Neural crest cell (in vitro differentiated cells): ENCODE measurements around the gene TPGS1. TPM values are rescaled to one million over a fixed set of nuclear protein-coding genes. Genes with fewer than 3 reads are reported as not detected.
A peak's percentile ranks its signal among the peaks of the same experiment; 100 is the strongest.

Experiments used
- DNase-seq: peaks from one replicate; pipeline ENCODE4 v3.0.0; 2021; ENCODE audit warnings: low read depth, mixed read lengths, low spot score
- H3K27ac Mint-ChIP-seq: one replicate; pipeline ENCODE4 v1.8.0; 2021; ENCODE audit warnings: mild to moderate bottlenecking, mixed read lengths; ENCODE audit not compliant: unreplicated experiment
- H3K27me3 Mint-ChIP-seq: 2 replicates; pipeline ENCODE4 v1.8.0; 2021; ENCODE audit warnings: low read depth, mild to moderate bottlenecking, mixed read lengths
- H3K36me3 Mint-ChIP-seq: 2 replicates; pipeline ENCODE4 v1.8.0; 2021; ENCODE audit warnings: low read depth, mild to moderate bottlenecking, mixed read lengths
- H3K4me1 Mint-ChIP-seq: 2 replicates; pipeline ENCODE4 v1.8.0; 2021; ENCODE audit warnings: mixed read lengths
- H3K4me3 Mint-ChIP-seq: one replicate; pipeline ENCODE4 v1.8.0; 2021; ENCODE audit warnings: mild to moderate bottlenecking, mixed read lengths
- H3K9me3 Mint-ChIP-seq: 2 replicates; pipeline ENCODE4 v1.8.0; 2021; ENCODE audit warnings: mixed read lengths
- CTCF ChIP-seq: fragments of 200-600 bp; sonication (generic); conservative IDR thresholded peaks from 2 replicates; pipeline ENCODE4 v1.5.0; 2021; ENCODE audit warnings: antibody characterized with exemption, mild to moderate bottlenecking
- total RNA-seq: library from RNA; stranded (reverse); gene quantifications from 2 replicates; pipeline ENCODE4 v1.2.1, GENCODE V29; 2021

Gene TPGS1
- total RNA-seq, 1 donor from 2014 or later, result 22.3 TPM

GRCh38 chr19:548886-549830 is 41.9 kb downstream of the TPGS1 start:
- Mint-ChIP-seq H3K27ac (no peak overlapping the region), H3K4me3 (no peak overlapping the region), H3K36me3 (no peaks in the 10 kb centered on the region), H3K4me1 (no peaks in the 10 kb centered on the region), H3K27me3 (peaks cover 12% of the 10 kb centered on the region), H3K9me3 (no peaks in the 10 kb centered on the region)
- TF ChIP-seq CTCF, result no peak
- DNase-seq, result no peak

GRCh38 chr19:554817-555216 is 47.5 kb downstream of the TPGS1 start:
- Mint-ChIP-seq H3K27me3 (peaks cover 9% of the 10 kb centered on the region), H3K27ac (no peak overlapping the region)

GRCh38 chr19:555474-555808 is 48.1 kb downstream of the TPGS1 start:
- DNase-seq, result no peak
- no peaks in the 10 kb centered on the region for H3K4me1 Mint-ChIP-seq
- no peak overlapping the region for H3K27ac Mint-ChIP-seq
- H3K36me3 Mint-ChIP-seq, result peaks cover 3% of the 10 kb centered on the region
- H3K9me3 Mint-ChIP-seq, result no peaks in the 10 kb centered on the region
- no peak for TF ChIP-seq CTCF
- peaks cover 9% of the 10 kb centered on the region for H3K27me3 Mint-ChIP-seq
- H3K4me3 Mint-ChIP-seq, result no peak overlapping the region

More at GRCh38 chr19:554817-555216, 47.5 kb downstream of the TPGS1 start:
- H3K36me3 Mint-ChIP-seq, result no peaks in the 10 kb centered on the region
- no peak for DNase-seq
- H3K4me1 Mint-ChIP-seq, result no peaks in the 10 kb centered on the region
- H3K4me3 Mint-ChIP-seq, result no peak overlapping the region
- no peaks in the 10 kb centered on the region for H3K9me3 Mint-ChIP-seq
- no peak for TF ChIP-seq CTCF

GRCh38 chr19:556611-557382 is 49.5 kb downstream of the TPGS1 start:
- no peak for DNase-seq
- Mint-ChIP-seq H3K27ac (no peak overlapping the region), H3K36me3 (peaks cover 3% of the 10 kb centered on the region), H3K27me3 (peaks cover 4% of the 10 kb centered on the region), H3K4me1 (no peaks in the 10 kb centered on the region), H3K9me3 (no peaks in the 10 kb centered on the region), H3K4me3 (no peak overlapping the region)
- no peak for TF ChIP-seq CTCF

GRCh38 chr19:558770-559439 is 51.6 kb downstream of the TPGS1 start:
- Mint-ChIP-seq H3K27ac (peak overlapping the region; percentile 50), H3K4me1 (no peaks in the 10 kb centered on the region), H3K27me3 (no peaks in the 10 kb centered on the region), H3K36me3 (peaks cover 12% of the 10 kb centered on the region), H3K9me3 (peaks cover 3% of the 10 kb centered on the region), H3K4me3 (no peak overlapping the region)
- no peak for DNase-seq
- no peak for TF ChIP-seq CTCF
